GM12801 (cell line): Measurements from ENCODE around the gene FAM124A.

ENCODE experiments used
- TF ChIP-seq, protein P1 (sequence below): IDR thresholded peaks from one replicate; pipeline ENCODE4 v1.5.1; 2011; ENCODE audit warnings: control low read depth; ENCODE audit not compliant: insufficient read length; ENCODE audit errors: extremely low read depth

FAM124A gene

DNA sequence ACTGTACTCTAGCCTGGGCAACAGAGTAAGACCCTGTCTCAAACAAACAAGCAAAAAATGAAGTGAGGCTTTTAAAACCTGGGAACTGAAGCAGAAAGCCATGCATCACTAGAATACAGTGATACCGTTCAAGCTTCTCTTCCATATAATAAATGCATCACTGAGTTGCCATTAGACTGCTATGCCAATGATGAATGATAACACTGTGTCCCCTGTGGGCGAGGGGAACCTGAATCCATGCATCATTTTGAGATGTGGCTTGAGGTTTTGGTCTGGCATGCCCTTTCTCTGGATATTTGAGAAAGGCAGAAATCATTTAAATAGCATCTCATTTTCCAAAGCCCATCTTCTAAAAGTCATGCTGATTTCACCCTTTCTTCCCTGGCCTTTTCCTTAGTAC lies 1.5 kb upstream of the FAM124A start:
- TF ChIP-seq, protein P1, sequence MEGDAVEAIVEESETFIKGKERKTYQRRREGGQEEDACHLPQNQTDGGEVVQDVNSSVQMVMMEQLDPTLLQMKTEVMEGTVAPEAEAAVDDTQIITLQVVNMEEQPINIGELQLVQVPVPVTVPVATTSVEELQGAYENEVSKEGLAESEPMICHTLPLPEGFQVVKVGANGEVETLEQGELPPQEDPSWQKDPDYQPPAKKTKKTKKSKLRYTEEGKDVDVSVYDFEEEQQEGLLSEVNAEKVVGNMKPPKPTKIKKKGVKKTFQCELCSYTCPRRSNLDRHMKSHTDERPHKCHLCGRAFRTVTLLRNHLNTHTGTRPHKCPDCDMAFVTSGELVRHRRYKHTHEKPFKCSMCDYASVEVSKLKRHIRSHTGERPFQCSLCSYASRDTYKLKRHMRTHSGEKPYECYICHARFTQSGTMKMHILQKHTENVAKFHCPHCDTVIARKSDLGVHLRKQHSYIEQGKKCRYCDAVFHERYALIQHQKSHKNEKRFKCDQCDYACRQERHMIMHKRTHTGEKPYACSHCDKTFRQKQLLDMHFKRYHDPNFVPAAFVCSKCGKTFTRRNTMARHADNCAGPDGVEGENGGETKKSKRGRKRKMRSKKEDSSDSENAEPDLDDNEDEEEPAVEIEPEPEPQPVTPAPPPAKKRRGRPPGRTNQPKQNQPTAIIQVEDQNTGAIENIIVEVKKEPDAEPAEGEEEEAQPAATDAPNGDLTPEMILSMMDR = no peak

DNA sequence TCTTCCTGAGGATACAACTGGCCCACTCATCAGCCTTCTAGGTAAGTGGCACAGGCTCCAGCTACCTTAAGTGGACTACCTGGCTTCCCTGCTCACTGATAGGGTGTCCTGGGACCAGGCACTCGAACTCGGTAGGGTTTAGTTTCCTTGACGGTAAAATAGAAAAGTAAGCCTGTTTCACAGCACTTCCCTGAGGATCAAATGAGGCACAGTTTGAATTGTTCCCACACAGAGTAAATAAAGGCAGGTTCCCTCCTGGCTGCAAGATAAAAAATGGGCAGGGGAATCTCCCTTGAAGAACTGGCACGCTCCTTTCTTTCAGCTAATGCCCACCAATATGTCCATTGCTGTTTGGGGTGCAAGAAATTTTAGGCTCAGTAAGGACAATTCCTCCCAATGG lies 1.1 kb upstream of the FAM124A start:
- TF ChIP-seq, protein P1 = no peak

DNA sequence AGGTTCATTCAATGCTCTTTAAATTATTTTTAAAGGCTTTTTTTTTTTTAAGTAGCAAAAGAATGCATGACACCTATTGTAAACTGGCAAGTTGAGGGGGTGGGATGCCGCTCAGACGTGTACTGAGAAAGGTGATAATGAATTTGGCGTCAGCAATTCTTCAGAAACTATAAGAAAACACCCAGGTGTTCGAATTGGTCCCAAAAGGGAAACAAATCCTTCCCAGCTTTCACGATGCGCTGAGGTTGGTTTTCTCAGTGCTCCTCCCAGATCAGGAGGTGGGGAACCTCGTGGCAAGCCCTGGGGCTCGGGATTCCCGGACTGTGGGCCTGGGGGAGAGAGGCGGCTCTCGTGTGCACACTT lies 543 bp upstream of the FAM124A start:
- TF ChIP-seq, protein P1 = no peak

DNA sequence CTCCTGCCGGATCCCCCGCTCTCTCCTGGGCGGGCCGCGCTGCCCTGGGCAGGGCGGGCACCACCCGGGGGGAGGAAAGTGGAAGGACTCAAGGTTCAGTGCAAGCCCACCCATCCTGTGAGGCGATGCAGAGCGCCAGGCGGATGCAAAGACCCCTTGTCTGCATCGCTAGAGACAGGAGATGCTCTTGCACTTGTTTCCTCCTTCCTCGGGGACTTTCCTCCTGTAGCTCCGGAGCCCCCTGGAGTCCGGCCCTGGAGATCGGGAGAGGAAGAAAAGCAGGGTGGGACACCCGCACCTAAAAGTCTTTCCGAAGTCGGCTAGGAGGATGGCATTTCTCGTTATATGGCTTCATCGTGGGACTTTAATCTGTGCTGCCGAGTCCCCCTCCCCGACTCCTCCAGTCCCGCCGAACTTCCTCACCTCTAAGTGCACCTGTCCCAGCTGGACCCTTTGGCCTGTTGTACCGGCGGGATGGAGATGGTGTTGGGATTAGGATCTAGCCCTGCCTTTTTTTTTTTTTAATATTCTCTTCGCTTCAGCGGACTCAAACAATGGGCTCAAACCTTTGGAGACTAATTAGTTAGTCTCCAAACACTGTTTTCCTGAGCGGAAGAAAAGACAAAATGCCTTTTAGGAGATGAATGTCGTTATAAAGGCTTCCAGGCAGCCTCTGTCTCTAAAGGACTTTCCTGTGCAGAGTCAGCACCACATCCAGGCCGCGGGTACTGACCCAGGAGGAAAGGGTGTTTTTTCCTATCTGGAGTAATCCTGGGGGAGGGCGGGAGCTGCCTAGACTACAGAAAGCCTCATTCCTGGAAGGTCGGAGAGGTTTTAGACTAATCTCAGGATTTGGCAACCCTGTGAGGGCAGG lies 725 bp downstream of the FAM124A start:
- TF ChIP-seq, protein P1 = no peak

DNA sequence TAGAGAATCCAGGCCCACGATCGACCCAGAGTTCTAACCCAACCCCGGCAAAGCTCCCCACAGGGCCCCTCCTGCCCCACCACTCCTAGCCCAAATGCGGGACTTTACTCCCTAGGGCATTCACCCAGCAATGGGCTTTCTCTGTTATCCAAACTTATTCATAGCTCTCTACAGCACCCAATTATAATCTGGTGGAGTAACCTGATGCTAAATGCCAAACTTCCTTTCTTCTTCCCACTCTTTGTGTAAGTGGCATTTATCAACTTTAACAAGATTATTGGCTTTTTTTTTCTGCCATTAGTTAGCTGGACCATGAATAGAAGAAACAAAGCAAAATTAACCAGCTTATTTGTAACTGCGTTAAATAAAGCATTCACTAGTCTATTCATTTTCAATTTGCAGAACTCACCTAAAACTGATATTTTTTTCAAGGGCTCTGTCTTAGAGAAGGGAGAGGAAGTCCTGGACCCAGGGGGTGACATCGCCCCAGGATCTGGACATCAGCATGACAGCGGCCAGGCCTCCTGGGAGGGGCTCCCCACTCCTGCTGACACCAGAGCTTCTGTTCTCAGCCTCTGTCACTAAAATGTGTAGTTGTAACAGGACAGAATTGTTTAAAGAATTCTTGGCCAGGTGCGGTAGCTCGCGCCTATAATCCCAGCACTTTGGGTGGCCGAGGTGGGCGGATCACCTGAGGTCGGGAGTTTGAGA lies 1.5 kb downstream of the FAM124A start:
- TF ChIP-seq, protein P1 = no peak

DNA sequence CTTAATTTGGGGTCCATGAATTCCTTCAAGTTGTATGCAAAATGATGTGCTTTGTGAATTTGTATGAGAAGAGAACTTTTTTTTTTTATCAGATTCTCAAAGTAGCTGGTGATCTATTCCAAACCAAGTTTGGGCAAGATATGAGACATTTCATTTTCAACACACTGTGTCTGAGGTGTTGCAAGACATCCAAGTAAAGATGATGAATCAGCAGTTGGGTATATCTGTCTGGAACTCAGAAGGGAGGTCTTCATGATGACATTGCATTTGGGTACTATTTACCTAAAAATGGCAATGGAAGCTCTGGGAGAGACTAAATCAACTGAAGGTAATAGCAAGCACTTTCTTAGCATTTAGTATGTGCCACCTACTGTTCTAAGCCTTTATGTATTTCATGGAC lies 2.8 kb downstream of the FAM124A start:
- TF ChIP-seq, protein P1 = no peak

DNA sequence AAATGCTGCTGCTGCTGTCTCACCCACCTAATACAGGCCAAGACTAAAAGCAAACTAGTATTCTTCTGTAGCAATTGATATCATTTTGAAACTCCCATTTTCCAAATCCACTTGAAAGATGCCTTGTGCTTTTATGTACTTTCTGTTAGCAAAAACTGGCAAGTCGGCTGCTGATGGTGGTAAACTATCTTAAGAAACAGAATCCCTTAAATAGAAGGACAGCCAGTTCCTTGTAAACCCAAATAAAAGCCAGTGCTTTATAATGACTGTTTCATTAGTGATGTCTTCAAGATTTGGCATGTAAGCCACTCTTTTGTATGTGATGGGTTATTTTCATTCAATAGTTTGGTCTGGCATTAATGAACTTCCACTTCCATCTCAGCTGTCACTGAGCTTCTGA lies 5.2 kb downstream of the FAM124A start:
- TF ChIP-seq, protein P1 = no peak
